Measurements from ENCODE around the gene PROCA1. TPM values are rescaled to one million over a fixed set of nuclear protein-coding genes. Genes with fewer than 3 reads are reported as not detected.
A peak's percentile ranks its signal among the peaks of the same experiment; 100 is the strongest.

Gene PROCA1
- total RNA-seq, 2 experiments from 2014 or later = 3.1 to 3.9 TPM

DNA sequence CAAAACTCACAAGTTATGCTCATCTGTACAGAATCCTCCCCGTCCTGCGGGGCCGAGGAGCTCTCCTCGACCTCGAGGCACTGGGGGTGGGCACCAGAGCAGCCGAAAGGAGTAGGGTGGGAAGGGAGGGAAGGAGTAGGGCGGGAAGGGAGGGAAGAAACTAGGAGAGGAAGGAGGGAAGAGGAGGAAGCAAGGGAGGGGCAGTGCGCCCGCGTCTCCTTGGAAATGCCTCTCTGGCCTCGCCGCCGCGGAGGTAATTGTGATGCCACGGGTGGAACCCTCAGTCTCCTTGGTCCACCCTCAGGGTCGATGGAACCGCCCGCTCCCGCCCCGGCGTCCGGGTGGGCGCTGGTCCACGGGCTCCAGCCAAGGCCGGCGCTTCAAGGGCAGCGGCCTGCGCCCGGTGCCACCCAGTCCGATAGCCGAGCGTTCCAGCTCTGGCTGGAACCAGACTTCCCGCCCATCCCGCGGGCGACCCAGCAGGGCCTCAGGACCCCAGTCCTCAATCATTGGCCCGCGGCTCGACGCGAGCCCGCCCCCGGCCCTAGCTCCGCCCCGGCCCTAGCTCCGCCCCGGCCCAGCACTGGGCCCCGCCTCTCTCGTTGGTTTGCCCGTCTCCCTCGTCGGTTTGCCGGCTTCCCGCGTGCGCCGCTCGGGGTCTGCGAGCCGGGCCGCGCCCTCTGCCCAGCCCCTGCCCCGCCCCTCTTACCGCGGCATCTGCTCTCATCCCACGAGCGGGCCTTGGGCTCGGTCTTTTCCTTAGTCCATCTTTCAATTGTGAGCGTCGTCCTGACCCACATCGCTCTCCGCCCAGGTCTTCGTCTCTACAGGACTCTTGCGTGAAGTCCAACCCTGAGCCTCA lies 596 bp downstream of the PROCA1 start:
- Mint-ChIP-seq H3K4me3 (peak overlapping the region; percentile 88), H3K27me3 (peaks cover 21% of the 10 kb centered on the region), H3K27ac (peak overlapping the region; percentile 94), H3K36me3 (no peaks in the 10 kb centered on the region), H3K9me3 (no peaks in the 10 kb centered on the region), H3K4me1 (peaks cover 16% of the 10 kb centered on the region)
- peak; percentile 95 for DNase-seq

DNA sequence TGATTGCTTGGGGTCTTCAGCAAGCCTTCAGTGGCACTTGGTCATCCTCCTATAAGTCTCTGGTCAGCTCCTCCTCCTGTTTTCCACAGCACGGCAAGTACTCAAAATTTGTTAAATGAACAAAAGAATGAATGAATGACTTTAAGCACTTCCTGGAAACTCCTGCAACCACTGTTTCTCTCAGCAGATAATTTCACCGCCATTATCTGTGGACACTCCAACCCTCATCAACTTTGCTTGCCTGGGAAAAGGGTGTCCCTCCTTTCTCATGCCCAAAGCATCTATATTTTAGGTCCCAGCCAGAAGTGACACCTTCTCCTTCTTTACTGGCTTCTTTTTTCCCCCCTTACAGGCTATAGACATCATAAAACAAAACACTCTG lies 4.4 kb downstream of the PROCA1 start:
- Mint-ChIP-seq H3K36me3 (peaks cover 7% of the 10 kb centered on the region), H3K4me1 (peaks cover 13% of the 10 kb centered on the region), H3K27ac (peak overlapping the region; percentile 39), H3K9me3 (no peaks in the 10 kb centered on the region), H3K4me3 (no peak overlapping the region), H3K27me3 (no peaks in the 10 kb centered on the region)
- DNase-seq = no peak

DNA sequence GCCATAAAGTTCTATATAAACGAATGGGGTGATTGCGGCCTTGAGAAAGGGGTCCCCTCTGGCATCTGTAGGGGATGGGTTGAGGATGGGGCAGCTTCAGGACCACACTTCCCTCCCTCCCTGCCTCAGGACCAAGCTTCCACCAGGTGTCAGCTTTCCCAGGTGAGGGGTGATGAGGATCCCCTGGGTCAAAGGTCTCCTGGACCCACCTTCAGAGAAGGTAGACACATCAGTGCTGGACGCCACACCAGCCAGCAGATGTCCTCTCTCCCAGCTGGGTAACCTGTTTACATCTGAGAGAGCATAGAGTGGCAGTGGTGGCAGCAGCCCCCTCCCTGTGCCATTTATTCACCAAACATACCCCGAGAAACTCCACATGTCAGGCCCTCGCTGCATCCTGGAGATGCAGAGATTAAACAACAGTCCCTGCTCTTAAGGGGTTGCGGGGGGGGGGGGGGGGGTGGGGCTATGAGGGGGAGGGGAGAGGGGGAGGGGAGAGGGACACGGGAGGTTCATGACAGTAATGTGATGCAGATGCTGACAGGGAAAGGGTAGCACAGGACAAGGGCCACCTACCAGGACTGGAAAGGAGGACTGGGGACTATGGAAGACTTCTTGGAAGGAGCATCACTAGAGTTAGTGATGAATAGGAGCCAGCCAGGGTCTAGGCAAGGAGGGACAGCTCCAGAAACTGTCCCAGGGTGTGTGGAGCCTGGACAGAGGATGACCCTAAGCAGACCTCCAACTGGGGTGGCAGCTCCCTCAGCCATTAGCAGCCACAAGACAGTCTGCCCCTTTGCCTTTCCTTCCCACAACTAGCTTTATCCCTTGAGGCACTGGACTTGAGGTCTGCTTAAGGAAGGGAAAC lies 5.0 kb downstream of the PROCA1 start:
- H3K27me3 Mint-ChIP-seq = no peaks in the 10 kb centered on the region
- H3K27ac Mint-ChIP-seq = peak overlapping the region; percentile 39
- no peaks in the 10 kb centered on the region for H3K9me3 Mint-ChIP-seq
- H3K4me1 Mint-ChIP-seq = peaks cover 11% of the 10 kb centered on the region
- no peak overlapping the region for H3K4me3 Mint-ChIP-seq
- DNase-seq = no peak
- H3K36me3 Mint-ChIP-seq = peaks cover 10% of the 10 kb centered on the region

DNA sequence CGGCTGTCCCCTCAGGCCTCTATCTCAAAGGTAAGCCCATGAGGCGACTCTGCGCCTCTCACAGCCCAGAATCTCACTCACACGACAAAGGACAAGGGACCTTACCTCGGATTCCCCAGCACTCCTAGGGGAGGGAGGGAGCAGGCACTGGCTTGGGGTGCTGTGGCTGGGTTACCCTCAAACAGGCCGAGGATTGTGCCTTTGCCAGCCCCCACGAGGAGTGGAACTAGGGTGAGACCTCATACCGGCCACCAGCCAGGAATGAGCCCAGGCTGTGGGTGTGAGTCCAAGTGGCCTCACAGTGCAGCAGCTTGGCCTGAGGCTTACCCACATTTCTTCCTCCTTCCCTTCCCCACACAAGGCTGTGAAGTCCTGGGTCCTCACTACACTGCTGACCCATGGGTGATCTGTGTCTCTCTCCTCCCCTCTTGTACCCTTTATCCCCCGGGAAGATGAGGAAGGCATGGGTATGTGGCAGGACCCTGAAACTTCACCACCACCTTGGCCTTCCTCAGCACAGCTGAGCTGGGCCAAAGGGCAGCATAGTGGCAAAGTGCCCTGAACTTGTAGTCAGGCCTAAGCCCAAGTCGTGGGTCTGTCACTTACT lies 5.9 kb downstream of the PROCA1 start:
- Mint-ChIP-seq H3K27ac (no peak overlapping the region), H3K4me1 (peaks cover 6% of the 10 kb centered on the region), H3K27me3 (no peaks in the 10 kb centered on the region), H3K36me3 (peaks cover 16% of the 10 kb centered on the region), H3K4me3 (no peak overlapping the region), H3K9me3 (no peaks in the 10 kb centered on the region)
- DNase-seq = no peak

DNA sequence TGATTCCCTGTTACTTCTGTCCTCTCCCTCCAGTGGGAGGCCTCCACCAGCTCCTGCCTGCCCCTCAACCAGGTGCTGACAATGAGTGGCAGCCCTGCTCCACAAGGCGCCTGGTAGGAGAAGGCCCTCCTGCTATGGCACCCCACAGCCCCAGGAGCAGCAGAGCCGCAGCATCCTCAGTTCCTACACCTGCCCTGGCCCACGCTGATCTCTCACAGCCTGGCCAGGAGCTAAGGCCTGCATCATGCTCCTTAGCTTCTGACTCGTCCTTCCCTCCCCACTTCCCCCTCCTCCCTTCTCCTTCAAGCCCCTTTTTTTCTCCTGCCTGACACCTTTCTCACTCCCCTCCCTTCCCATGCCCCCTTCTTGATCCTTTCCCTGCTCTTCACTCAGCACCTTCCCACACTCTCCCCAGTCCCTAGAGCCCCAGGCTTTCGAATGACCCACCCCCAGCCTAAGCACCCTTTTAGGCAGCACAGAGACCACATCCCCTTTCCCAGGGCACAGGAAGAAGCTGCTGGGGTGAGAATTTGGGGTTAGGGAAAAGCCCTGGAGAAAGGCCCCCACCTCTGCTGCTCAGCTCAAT lies 6.5 kb downstream of the PROCA1 start:
- no peaks in the 10 kb centered on the region for H3K27me3 Mint-ChIP-seq
- no peak overlapping the region for H3K27ac Mint-ChIP-seq
- no peak overlapping the region for H3K4me3 Mint-ChIP-seq
- peaks cover 17% of the 10 kb centered on the region for H3K36me3 Mint-ChIP-seq
- H3K4me1 Mint-ChIP-seq = peaks cover 2% of the 10 kb centered on the region
- H3K9me3 Mint-ChIP-seq = no peaks in the 10 kb centered on the region
- DNase-seq = no peak

DNA sequence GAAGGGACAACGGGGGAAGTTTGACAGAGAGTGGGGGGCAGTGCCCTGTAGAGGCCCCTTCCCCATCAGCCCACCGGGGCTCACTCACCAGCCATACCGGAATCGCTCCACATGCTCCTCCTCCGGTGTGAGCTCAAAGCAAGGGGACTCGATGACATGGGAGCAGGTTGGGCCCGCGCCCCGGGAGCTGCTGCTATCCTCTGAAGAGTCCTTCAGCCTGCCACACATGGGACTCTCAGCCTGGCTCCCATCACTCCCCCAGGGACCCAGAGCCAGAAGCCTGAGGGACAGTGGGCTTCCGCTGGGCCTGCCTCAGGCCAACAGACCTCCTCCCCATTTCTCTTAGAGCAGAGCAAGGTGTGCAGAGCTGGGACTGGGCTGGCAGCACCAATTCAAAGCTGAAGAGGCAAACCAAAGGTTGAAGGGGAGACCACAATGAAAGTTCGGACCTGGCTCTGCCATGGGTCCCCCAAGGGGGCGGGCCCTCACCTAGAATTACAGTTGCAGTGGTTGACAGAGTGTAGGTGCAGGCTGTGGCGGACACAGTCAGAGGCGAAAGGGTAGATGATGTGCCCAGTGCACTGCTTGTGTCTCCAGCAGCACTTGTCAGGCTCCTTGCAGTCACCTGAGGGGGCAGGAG lies 7.3 kb downstream of the PROCA1 start:
- Mint-ChIP-seq H3K27ac (no peak overlapping the region), H3K36me3 (peaks cover 22% of the 10 kb centered on the region), H3K4me3 (no peak overlapping the region), H3K4me1 (no peaks in the 10 kb centered on the region), H3K27me3 (no peaks in the 10 kb centered on the region), H3K9me3 (no peaks in the 10 kb centered on the region)
- no peak for DNase-seq

DNA sequence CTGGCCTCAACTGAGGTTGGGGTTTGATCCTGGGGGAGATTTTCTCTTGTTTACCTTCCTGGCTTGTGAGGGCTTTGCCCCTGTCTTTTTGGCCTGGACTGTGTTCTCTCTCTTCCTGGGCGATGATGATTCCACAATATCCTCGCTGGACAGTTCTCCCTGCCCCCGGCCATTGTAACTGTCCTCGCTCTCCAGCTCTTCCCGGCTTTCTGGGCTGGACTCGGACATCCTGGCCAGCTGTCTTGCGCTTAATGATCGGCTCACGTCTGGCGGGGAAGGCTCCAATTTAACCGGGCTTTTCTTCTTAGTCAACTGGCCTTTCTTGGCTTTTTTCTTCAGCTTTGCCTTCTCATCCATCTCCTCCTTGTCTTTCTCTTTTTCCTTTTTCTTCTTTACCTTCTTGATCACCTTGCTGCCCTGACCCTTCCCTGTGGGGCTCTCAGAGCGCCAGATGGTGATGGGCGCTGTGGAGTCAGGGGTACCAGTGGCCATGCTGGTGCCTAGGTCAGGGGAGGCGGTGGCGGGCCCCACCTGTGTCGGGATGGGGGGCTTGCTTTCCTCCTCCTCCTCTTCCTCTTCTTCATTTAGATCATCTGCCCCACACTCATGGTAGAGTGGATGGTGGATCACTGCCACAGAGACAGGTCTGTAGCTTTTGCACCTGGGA lies 8.0 kb downstream of the PROCA1 start:
- Mint-ChIP-seq H3K27ac (no peak overlapping the region), H3K4me3 (no peak overlapping the region), H3K9me3 (no peaks in the 10 kb centered on the region), H3K27me3 (no peaks in the 10 kb centered on the region), H3K4me1 (no peaks in the 10 kb centered on the region), H3K36me3 (peaks cover 23% of the 10 kb centered on the region)
- no peak for DNase-seq

DNA sequence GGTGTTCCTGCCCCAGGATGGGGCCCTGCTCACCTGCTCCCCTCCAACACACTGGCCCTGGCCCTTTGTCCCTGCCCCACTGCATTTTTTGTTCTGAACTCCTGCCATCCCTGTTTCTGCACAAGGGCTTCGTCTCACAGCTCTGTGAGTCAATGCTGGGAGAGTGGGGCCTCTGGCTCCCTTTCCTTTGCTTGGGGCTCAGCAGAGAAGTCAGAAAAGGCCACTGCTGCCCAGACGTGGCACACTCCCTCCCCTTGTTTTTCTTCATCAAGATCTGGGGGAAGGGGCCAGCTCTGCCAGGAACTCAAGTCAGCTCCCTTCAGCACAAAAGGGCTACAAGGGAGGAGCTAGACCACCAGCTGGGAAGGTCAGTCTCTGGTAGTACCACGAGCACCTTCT lies 8.9 kb downstream of the PROCA1 start:
- no peaks in the 10 kb centered on the region for H3K4me1 Mint-ChIP-seq
- H3K27ac Mint-ChIP-seq = no peak overlapping the region
- no peaks in the 10 kb centered on the region for H3K9me3 Mint-ChIP-seq
- no peak for DNase-seq
- peaks cover 27% of the 10 kb centered on the region for H3K36me3 Mint-ChIP-seq
- no peaks in the 10 kb centered on the region for H3K27me3 Mint-ChIP-seq
- no peak overlapping the region for H3K4me3 Mint-ChIP-seq

DNA sequence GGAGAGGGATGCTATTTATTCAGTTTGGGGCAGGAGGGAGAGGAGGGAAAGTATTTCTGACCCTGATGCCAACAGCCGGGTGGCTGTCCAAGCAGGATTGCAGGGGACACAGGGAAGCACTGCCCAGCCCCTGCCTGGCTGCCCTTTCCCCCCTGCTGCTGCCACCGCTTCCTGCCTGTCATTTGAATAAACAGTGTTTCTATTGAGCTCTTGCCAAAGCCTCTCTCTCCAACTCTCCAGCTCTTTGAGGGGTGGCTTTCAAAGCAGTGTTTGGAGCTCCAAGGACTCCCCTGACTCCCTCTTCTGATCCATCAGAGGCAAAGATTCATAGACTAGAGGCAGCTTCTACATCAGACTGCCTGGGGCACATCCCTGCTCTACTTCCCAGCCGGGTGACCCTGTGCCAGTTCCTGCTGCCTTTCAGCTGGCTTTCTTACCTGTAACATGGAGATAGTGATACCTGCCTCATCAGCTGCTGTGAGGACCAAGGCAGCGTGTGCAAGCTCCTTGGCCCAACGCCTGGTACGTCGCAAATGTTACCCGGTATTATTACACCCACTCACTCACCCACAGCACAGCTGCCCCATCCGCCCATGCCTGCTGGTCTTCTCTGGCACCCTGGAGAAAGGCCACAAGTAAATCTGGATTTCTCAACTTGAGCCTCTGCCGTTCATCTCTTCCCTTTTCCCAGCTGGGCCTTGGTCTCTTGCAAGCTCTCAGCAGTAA lies 9.5 kb downstream of the PROCA1 start:
- Mint-ChIP-seq H3K36me3 (peaks cover 28% of the 10 kb centered on the region), H3K4me3 (no peak overlapping the region), H3K27me3 (no peaks in the 10 kb centered on the region), H3K27ac (no peak overlapping the region), H3K9me3 (no peaks in the 10 kb centered on the region), H3K4me1 (no peaks in the 10 kb centered on the region)
- DNase-seq = no peak

DNA sequence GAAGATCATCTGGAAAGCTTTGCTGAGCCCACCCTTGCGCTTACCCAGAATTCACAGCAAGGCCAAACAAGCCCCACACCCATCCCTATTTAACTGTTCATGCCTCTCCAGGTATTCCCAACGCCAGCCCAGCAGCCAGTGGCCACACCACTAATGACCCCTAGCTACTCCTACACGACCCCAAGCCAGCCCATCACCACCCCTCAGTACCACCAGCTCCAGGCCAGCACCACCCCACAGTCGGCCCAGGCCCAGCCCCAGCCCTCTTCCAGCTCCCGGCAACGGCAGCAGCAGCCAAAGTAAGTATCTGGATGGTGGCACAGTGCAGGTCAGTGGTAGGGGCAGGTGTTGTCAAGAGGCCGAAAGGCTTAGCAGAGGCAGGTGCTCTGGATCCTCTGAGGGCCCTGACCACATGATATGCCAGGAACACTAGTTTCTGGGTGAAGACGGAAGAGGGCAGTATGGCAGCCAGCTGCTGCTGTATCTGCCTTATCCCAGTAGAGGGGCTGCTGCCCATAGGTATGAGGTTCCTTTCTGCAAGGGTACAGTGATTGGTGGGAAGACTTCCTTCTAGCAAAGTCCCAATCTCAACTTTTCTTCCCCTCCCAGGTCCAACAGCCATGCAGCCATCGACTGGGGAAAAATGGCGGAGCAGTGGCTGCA lies 10.7 kb downstream of the PROCA1 start:
- DNase-seq = no peak
- no peaks in the 10 kb centered on the region for H3K4me1 Mint-ChIP-seq
- no peaks in the 10 kb centered on the region for H3K9me3 Mint-ChIP-seq
- H3K27me3 Mint-ChIP-seq = no peaks in the 10 kb centered on the region
- no peak overlapping the region for H3K27ac Mint-ChIP-seq
- H3K4me3 Mint-ChIP-seq = no peak overlapping the region
- H3K36me3 Mint-ChIP-seq = peaks cover 30% of the 10 kb centered on the region

DNA sequence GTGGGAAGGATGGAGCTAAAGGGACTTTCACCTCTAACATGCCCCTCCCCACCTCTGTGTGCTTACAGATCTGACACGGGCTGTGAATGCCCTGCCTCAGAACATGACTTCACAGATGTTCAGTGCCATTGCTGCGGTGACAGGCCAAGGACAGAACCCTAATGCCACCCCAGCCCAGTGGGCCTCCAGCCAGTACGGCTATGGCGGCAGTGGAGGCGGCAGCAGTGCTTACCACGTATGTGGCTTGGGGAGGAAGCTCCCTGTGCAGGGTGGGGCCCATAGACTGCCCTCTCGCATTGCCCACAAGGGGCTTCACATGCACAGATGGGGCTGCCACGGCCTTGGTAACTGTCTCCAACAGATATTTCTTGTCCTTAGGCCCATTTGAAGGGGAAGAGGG lies 11.4 kb downstream of the PROCA1 start:
- H3K4me1 Mint-ChIP-seq = no peaks in the 10 kb centered on the region
- no peaks in the 10 kb centered on the region for H3K27me3 Mint-ChIP-seq
- no peaks in the 10 kb centered on the region for H3K9me3 Mint-ChIP-seq
- H3K27ac Mint-ChIP-seq = no peak overlapping the region
- peaks cover 32% of the 10 kb centered on the region for H3K36me3 Mint-ChIP-seq
- DNase-seq = no peak
- H3K4me3 Mint-ChIP-seq = no peak overlapping the region

DNA sequence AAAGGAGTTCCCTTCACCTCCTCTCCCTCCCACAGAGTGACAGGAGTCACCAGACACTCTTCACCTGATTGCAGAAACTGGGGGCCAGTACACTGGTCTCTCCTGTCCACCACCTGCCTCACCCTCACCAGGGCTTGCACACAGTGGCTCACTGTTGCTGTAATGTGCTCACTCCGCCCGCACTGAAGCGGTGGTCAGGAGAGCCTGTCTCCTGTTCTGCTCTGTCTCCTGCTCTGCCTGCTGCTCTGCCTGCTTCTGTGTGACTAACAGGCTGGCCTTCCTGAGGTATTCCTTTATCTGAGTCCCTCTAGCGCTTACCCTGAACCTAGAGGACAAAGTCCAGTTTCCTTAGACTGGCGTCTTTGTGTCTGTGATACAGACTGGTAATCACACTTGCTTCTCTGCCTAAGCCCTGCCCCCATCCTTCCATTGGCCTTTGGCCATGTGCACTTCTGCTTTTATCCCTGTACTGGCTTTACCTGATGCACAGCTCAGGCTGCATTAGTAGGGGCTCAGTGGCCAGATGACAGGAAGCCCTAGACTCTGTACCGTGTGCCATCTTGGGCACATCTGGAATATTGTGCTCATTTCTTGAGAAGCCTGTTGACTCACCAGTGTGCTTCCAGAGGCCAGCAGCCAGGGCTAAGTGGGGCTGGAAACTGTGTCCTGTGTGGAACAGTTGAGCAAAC lies 13.3 kb downstream of the PROCA1 start:
- Mint-ChIP-seq H3K27me3 (no peaks in the 10 kb centered on the region), H3K27ac (no peak overlapping the region), H3K9me3 (no peaks in the 10 kb centered on the region), H3K4me3 (no peak overlapping the region), H3K4me1 (no peaks in the 10 kb centered on the region), H3K36me3 (peaks cover 36% of the 10 kb centered on the region)
- no peak for DNase-seq

DNA sequence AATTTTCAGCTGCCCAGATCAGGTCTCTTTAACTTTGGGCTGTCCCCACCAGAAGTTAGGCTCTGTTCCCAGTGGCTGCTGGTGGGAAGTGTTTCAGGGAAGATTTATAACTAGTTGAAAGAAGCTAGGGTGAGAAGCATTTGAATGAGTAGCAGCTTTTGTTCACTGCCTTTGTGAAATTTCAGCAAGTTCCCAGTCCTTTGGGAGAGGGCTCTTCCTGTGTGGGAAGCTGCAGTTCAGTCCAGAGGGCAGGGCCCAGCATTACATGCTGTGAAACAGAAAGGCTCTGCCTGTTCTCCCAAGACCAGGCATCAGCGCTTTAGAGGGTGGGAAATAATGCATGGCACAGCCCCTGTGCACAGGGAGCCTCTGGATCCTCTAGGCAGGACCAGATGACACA lies 17.8 kb downstream of the PROCA1 start:
- peaks cover 23% of the 10 kb centered on the region for H3K36me3 Mint-ChIP-seq
- no peaks in the 10 kb centered on the region for H3K27me3 Mint-ChIP-seq
- H3K4me1 Mint-ChIP-seq = no peaks in the 10 kb centered on the region
- no peaks in the 10 kb centered on the region for H3K9me3 Mint-ChIP-seq
- peak overlapping the region; percentile 26 for H3K27ac Mint-ChIP-seq
- H3K4me3 Mint-ChIP-seq = no peak overlapping the region
- no peak for DNase-seq
